ENCODE results near the gene GPR15.

DNA sequence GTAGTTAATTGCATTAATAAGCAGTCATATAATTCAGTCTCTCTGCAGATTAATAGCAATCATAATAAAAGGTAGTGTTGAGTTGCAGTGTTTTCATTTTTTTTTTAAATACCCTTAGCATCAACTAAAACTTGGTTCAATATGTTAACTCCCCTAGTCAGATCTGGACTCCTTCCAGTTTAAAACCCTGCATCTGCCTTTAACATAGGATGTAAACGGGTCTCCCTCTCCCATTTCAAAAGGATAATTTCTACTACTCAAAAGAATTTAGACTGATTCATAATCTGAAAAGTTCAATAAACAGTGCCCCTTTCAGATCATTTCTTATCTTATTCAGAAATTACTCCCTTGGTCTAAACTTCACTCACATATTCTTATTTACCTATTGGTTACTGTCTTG, 50.3 kb downstream of the GPR15 start:
- TF ChIP-seq, protein P1, sequence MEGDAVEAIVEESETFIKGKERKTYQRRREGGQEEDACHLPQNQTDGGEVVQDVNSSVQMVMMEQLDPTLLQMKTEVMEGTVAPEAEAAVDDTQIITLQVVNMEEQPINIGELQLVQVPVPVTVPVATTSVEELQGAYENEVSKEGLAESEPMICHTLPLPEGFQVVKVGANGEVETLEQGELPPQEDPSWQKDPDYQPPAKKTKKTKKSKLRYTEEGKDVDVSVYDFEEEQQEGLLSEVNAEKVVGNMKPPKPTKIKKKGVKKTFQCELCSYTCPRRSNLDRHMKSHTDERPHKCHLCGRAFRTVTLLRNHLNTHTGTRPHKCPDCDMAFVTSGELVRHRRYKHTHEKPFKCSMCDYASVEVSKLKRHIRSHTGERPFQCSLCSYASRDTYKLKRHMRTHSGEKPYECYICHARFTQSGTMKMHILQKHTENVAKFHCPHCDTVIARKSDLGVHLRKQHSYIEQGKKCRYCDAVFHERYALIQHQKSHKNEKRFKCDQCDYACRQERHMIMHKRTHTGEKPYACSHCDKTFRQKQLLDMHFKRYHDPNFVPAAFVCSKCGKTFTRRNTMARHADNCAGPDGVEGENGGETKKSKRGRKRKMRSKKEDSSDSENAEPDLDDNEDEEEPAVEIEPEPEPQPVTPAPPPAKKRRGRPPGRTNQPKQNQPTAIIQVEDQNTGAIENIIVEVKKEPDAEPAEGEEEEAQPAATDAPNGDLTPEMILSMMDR (IDR thresholded peaks at IDR 0.05) = no peak
- no peak for TF ChIP-seq POLR2A (IDR thresholded peaks at IDR 0.05)
